Neural cell (in vitro differentiated cells): ENCODE data around the gene CTDSPL. TPM values are rescaled to one million over a fixed set of nuclear protein-coding genes. Genes with fewer than 3 reads are reported as not detected.

Source experiments
- H2AFZ ChIP-seq: fragments of 200-600, 300-800 bp; sonication (generic), shearing (Covaris generic); 2 replicates; pipeline ENCODE4 v1.6.0; 2014; ENCODE audit warnings: low read depth, mild to moderate bottlenecking, antibody characterized with exemption, low read length, moderate library complexity
- H3F3A ChIP-seq: fragments of 200-600 bp; shearing (Covaris generic); 2 replicates; pipeline ENCODE4 v1.6.1; 2016; ENCODE audit warnings: mild to moderate bottlenecking, moderate library complexity, mixed read lengths, antibody characterized with exemption, low read length; ENCODE audit not compliant: insufficient read depth, poor library complexity, severe bottlenecking
- H3K27ac ChIP-seq: fragments of 200-600, 300-800 bp; sonication (generic), shearing (Covaris generic); 2 replicates; pipeline ENCODE4 v1.5.1; 2014; ENCODE audit warnings: mild to moderate bottlenecking, low read length, moderate library complexity
- H3K27me3 ChIP-seq: fragments of 300-800, 200-600 bp; sonication (generic), shearing (Covaris generic); 2 replicates; pipeline ENCODE4 v1.6.0; 2014; ENCODE audit warnings: mild to moderate bottlenecking, low read depth, low read length, moderate library complexity; ENCODE audit not compliant: insufficient read depth
- H3K36me3 ChIP-seq: fragments of 300-800, 200-600 bp; sonication (generic), shearing (Covaris generic); 2 replicates; pipeline ENCODE4 v1.5.1; 2014; ENCODE audit warnings: mild to moderate bottlenecking, antibody characterized with exemption, low read length, moderate library complexity; ENCODE audit not compliant: insufficient read depth
- H3K4me2 ChIP-seq: fragments of 300-800, 200-600 bp; sonication (generic), shearing (Covaris generic); 2 replicates; pipeline ENCODE4 v1.6.0; 2014; ENCODE audit warnings: mild to moderate bottlenecking, low read length
- H3K4me3 ChIP-seq: fragments of 300-800, 200-600 bp; sonication (generic), shearing (Covaris generic); 2 replicates; pipeline ENCODE4 v1.5.1; 2014; ENCODE audit warnings: mild to moderate bottlenecking, low read length, moderate library complexity
- H3K79me2 ChIP-seq: fragments of 200-600 bp; shearing (Covaris generic); replicated peaks from 2 replicates; pipeline ENCODE4 v1.6.0; 2014; ENCODE audit warnings: mild to moderate bottlenecking, low read length, moderate library complexity; ENCODE audit not compliant: insufficient read depth
- H3K9ac ChIP-seq: fragments of 300-800, 200-600 bp; sonication (generic), shearing (Covaris generic); 2 replicates; pipeline ENCODE4 v1.6.1; 2016; ENCODE audit warnings: mild to moderate bottlenecking, low read length, mixed read lengths
- H3K9me2 ChIP-seq: fragments of 200-600 bp; shearing (Covaris generic); 2 replicates; pipeline ENCODE4 v1.6.1; 2016; ENCODE audit warnings: mild to moderate bottlenecking, low read length, mixed read lengths; ENCODE audit not compliant: insufficient read depth
- H3K9me3 ChIP-seq: fragments of 200-600, 300-800 bp; sonication (generic), shearing (Covaris generic); 2 replicates; pipeline ENCODE4 v1.6.1; 2016; ENCODE audit warnings: mild to moderate bottlenecking, mixed run types, low read length, moderate library complexity, mixed read lengths
- H4K20me1 ChIP-seq: fragments of 200-600 bp; shearing (Covaris generic); 2 replicates; pipeline ENCODE4 v1.6.1; 2016; ENCODE audit warnings: mild to moderate bottlenecking, mixed run types; ENCODE audit not compliant: insufficient read depth
- CTCF ChIP-seq: fragments of 450-650 bp; IDR thresholded peaks from 2 replicates; pipeline ENCODE4 v1.5.1; 2014; ENCODE audit warnings: antibody characterized with exemption, mild to moderate bottlenecking, moderate library complexity; ENCODE audit not compliant: poor library complexity, severe bottlenecking
- EP300 ChIP-seq: fragments of 450-650 bp; conservative IDR thresholded peaks from 2 replicates; pipeline ENCODE4 v1.6.1; 2014; ENCODE audit warnings: antibody characterized with exemption, mild to moderate bottlenecking, moderate library complexity; ENCODE audit not compliant: poor library complexity, severe bottlenecking
- MXI1 ChIP-seq: fragments of 450-650 bp; conservative IDR thresholded peaks from 2 replicates; pipeline ENCODE4 v1.6.1; 2014; ENCODE audit warnings: antibody characterized with exemption, mild to moderate bottlenecking; ENCODE audit not compliant: poor library complexity, severe bottlenecking
- POLR2AphosphoS5 ChIP-seq: IDR thresholded peaks from 2 replicates; pipeline ENCODE4 v1.6.1; 2012
- RAD21 ChIP-seq: fragments of 450-650 bp; conservative IDR thresholded peaks from 2 replicates; pipeline ENCODE4 v1.6.1; 2014; ENCODE audit warnings: antibody characterized with exemption, mild to moderate bottlenecking, moderate library complexity
- SMC3 ChIP-seq: fragments of 450-650 bp; conservative IDR thresholded peaks from 2 replicates; pipeline ENCODE4 v1.6.1; 2014; ENCODE audit warnings: antibody characterized with exemption, mild to moderate bottlenecking, moderate library complexity; ENCODE audit not compliant: poor library complexity
- TAF1 ChIP-seq: IDR thresholded peaks from 2 replicates; pipeline ENCODE4 v1.6.1; 2012; ENCODE audit warnings: low read depth
- polyA plus RNA-seq: library from polyadenylated mRNA; depleted of rRNA; stranded (reverse); fragments of >200 nt; gene quantifications from 2 replicates; pipeline ENCODE4 v1.2.3, GENCODE V29; 2014
- TF ChIP-seq, protein P1 (sequence below): IDR thresholded peaks from 2 replicates; pipeline ENCODE4 v1.6.1; 2012; ENCODE audit warnings: borderline replicate concordance

The CTDSPL gene
- polyA plus RNA-seq, 1 donor from 2014 or later, result 17.0 TPM

DNA sequence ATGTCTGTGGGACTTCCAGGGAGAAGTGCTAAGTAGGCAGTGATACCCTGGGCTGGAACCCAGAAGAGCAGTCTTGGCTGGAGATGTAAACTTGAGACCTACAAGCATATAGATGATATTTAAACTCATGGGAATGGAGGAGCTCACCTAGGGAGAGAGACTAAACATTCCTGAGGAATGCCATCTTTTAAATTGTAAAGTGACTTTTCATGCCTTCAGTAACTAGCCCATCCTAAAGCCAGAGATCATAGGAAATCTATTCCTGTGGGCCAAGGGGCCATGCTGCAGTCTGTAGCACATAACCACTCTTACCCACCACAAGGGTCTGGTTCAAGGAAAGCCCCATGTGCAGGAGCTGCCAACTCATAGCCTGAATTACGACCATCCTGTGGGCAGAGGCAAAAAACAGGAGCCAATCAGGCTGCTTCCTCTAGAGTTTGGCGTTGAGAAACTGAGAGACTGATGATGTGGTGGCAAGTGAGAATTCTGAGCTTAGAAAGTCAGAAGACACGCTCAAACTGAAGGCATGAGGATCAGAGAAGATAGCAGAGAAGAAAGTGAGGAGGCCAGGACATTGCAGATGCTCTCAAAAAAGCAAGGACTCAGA lies 37.5 kb downstream of the CTDSPL start:
- Histone ChIP-seq H3K79me2 (no peaks in the 10 kb centered on the region), H3K27ac (no peak overlapping the region), H3K27me3 (no peaks in the 10 kb centered on the region), H3K4me3 (no peak overlapping the region), H3K9me3 (no peaks in the 10 kb centered on the region), H4K20me1 (no peaks in the 10 kb centered on the region), H3K4me2 (no peak overlapping the region), H3K9me2 (no peaks in the 10 kb centered on the region), H2AFZ (no peak overlapping the region), H3K36me3 (no peaks in the 10 kb centered on the region), H3F3A (no peaks in the 10 kb centered on the region), H3K9ac (no peak overlapping the region)
- TF ChIP-seq RAD21 (no peak), TAF1 (no peak), SMC3 (no peak), POLR2AphosphoS5 (no peak), CTCF (no peak), MXI1 (no peak), EP300 (no peak)
- TF ChIP-seq, protein P1, sequence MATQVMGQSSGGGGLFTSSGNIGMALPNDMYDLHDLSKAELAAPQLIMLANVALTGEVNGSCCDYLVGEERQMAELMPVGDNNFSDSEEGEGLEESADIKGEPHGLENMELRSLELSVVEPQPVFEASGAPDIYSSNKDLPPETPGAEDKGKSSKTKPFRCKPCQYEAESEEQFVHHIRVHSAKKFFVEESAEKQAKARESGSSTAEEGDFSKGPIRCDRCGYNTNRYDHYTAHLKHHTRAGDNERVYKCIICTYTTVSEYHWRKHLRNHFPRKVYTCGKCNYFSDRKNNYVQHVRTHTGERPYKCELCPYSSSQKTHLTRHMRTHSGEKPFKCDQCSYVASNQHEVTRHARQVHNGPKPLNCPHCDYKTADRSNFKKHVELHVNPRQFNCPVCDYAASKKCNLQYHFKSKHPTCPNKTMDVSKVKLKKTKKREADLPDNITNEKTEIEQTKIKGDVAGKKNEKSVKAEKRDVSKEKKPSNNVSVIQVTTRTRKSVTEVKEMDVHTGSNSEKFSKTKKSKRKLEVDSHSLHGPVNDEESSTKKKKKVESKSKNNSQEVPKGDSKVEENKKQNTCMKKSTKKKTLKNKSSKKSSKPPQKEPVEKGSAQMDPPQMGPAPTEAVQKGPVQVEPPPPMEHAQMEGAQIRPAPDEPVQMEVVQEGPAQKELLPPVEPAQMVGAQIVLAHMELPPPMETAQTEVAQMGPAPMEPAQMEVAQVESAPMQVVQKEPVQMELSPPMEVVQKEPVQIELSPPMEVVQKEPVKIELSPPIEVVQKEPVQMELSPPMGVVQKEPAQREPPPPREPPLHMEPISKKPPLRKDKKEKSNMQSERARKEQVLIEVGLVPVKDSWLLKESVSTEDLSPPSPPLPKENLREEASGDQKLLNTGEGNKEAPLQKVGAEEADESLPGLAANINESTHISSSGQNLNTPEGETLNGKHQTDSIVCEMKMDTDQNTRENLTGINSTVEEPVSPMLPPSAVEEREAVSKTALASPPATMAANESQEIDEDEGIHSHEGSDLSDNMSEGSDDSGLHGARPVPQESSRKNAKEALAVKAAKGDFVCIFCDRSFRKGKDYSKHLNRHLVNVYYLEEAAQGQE, result no peak

- H3K79me2 ChIP-seq, result no peaks in the 10 kb centered on the region
- H2AFZ ChIP-seq, result no peak overlapping the region
- H3K4me3 ChIP-seq, result no peak overlapping the region
- TF ChIP-seq, protein P1, result no peak
- TF ChIP-seq TAF1, result no peak
- no peak for TF ChIP-seq RAD21
- no peak for TF ChIP-seq SMC3
- TF ChIP-seq EP300, result no peak
- H3K9ac ChIP-seq, result no peak overlapping the region
- H3K9me3 ChIP-seq, result no peaks in the 10 kb centered on the region
- no peak overlapping the region for H3K4me2 ChIP-seq
- no peak overlapping the region for H3K27ac ChIP-seq
- no peaks in the 10 kb centered on the region for H3K9me2 ChIP-seq
- H4K20me1 ChIP-seq, result no peaks in the 10 kb centered on the region
- no peaks in the 10 kb centered on the region for H3K36me3 ChIP-seq
- no peaks in the 10 kb centered on the region for H3F3A ChIP-seq
- H3K27me3 ChIP-seq, result no peaks in the 10 kb centered on the region
These were observed 38.1 kb downstream of the CTDSPL start for GRCh38 chr3:37899711-37900306.
